ENCODE measurements around the gene TDRD10.
A peak's percentile ranks its signal among the peaks of the same experiment; 100 is the strongest.

Gene TDRD10, protein sequence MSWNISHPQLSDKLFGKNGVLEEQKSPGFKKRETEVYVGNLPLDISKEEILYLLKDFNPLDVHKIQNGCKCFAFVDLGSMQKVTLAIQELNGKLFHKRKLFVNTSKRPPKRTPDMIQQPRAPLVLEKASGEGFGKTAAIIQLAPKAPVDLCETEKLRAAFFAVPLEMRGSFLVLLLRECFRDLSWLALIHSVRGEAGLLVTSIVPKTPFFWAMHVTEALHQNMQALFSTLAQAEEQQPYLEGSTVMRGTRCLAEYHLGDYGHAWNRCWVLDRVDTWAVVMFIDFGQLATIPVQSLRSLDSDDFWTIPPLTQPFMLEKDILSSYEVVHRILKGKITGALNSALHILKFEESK

DNA sequence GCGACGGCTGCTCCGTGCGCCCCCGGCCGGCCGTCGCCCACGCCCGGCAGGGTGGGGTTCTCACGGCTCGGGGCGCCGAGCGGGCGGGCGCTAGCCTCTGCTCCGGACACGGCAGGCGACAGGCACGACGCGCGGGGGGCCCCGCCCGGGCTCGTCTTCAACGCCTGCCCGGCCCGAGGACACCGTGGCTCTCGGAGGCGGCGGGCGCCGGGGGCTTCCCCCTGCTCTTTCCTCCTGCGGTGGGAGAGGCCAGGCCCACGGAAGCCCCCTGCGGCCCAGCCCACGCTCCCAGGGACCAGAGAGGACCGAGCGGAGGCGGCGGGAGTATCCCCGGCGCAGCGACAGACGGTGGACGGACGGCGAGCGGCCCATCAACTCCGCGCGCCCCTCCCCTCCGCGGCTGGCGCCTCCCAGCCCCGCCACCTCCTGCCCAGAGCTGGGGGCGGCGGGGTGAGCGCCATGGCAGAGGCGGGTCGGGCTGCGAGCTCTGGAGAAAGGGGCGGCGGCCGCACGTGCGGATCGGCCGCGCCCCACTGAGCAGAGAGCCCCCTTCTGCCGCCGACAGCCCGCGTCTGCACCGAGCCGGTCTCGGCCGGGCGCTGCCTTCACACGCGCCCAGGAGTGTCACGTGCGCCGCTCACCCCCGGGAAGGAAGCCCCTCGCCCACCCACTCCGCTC is at the start of gene TDRD10, which contains the start of gene SHE:
Gene TDRD10 (plus strand): TSS at position 154 of the 678 bp plus-strand sequence. CDS start 4,685 bp downstream, outside the sequence.
Gene SHE (minus strand): TSS at position 347 of the 678 bp plus-strand sequence. CDS start 386 bp downstream, outside the sequence.
- peak in 1 of 6 experiments; percentile 46 for DNase-seq

DNA sequence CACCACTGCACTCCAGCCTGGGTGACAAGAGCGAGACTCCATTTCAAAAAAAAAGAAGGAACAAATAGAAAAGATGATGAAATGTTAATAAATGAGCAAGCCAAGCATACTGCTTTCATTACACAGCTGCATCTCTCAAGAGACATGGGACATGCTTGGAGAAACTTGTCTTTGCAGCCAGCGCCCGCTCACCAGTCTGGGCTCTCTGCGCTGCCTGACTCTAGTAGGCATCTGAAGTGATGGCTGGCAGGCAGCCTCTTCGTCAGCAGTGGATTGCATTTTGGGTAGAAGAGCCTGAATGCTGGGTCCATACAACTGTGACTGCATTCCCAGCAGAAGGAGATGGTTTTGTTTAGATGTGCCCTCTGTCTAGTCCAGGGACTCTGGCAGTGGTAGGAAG is 48.9 kb upstream of the TDRD10 start:
- DNase-seq: no peak

- no peak for DNase-seq
Observed at GRCh38 chr1:154453574-154454352, 48.3 kb upstream of the TDRD10 start.

DNA sequence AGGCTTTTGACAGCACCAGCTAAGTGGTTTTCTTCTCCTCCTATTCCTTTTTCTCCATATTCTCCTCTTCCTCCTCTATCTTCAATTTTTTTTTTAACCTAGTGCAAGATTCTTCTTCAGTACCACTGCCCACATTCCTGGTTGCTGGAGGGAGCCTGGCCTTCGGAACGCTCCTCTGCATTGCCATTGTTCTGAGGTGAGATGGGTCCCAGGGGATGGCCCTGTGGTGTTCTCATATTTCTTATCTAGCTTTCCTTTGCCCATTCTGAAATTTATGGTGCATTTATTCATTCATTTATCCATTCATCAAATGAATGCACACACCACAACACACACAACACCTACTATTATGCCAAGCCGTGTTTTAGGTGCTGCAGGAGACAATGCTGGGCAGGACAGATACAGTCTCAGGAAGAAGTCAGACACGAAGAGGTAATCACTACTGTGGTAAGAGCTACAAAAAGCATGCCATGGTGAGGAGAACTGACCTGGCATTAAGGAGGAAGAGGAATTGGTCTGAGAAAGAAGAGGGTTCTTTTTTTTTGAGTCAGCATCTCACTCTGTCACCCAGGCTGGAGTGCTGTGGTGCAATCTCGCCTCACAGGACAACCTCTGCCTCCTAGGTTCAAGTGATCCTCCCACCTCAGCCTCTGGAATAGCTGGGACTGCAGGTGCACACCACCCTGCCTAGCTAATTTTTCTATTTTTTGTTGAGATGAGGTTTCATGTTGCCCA is 47.5 kb upstream of the TDRD10 start:
- DNase-seq: no peak

DNA sequence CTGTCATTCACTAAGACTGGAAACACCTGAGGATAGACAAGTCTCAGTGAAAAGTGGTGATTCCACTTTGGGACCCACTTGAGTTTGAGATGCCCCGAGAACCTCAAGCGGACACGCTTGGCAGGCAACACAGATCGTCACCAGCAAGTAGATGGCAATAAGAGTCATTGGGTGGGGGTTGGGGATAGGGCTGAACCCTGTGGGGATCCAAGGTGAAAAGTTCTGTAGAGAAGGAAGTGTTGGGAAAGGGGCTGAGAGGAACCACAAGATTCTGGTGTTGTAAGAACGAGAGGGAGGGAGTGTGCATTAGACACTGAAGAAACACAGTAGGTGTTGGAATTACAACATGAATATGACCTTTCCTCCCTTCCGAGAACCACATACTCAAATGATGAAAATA is 45.4 kb upstream of the TDRD10 start:
- DNase-seq: no peak

- DNase-seq: no peak
Observed at GRCh38 chr1:154459080-154459479, 42.9 kb upstream of the TDRD10 start.

DNA sequence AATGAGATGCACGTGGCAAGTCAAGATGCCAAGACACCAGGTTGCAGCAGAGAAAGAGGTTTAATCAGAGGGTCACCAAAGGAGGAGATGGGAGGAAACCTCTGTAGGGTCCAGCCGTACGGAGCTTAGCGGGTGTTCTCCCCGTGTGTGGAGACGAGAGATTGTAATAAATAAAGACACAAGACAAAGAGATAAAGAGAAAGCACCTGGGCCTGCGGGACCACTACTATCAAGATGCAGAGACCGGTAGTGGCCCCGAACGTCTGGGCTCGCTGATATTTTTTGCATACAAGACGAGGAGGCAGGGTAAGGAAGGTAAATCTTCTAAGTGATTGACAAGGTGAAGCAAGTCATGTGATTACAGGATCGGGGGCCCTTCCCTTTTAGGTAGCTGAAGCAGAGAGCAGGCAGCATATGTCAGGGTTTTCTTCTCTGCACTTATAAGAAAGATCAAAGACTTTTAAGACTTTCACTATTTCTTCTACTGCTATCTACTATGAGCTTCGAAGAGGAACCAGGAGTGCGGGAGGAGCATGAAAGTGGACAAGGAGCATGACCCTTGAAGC is 41.2 kb upstream of the TDRD10 start:
- DNase-seq: peak in 2 of 6 experiments; percentile 28 to 34

- peak; percentile 40 to 76 (median 65) for DNase-seq
Observed at GRCh38 chr1:154463512-154463990, 38.5 kb upstream of the TDRD10 start.

GRCh38 chr1:154465621-154466195 is 36.3 kb upstream of the TDRD10 start:
- DNase-seq: no peak

DNA sequence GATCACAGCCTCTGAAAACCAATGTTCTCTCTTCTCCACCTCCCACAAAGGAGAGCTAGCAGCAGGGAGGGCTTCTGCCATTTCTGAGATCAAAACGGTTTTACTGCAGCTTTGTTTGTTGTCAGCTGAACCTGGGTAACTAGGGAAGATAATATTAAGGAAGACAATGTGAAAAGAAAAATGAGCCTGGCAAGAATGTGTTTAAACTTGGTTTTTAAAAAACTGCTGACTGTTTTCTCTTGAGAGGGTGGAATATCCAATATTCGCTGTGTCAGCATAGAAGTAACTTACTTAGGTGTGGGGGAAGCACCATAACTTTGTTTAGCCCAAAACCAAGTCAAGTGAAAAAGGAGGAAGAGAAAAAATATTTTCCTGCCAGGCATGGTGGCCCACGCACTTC is 35.8 kb upstream of the TDRD10 start:
- DNase-seq: no peak

- no peak for DNase-seq
Observed at GRCh38 chr1:154466921-154467417, 35.0 kb upstream of the TDRD10 start.

DNA sequence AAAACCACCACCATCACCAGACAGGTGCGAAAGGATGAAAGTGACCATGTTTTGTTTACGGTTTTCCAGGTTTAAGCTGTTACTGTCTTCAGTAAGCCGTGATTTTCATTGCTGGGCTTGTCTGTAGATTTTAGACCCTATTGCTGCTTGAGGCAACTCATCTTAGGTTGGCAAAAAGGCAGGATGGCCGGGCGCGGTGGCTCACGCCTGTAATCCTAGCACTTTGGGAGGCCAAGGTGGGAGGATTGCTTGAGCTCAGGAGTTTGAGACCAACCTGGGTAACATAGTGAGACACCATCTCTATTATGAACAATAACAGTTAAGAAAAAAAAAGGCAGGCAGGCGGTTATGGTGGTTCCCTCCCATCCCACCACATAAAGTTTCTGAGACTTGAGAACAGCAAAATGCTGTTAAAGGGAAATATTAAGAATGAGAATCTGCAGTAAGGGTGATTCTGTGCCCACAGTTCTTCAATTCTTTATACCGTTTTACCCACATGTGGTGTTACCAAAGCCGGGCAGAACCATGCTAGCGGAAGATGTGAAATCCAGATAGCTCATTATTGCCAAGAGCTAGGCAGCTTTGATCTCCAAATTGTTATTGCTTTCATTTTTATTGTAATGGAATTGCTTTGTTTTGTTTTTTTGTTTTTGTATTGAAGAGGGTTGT is 34.5 kb upstream of the TDRD10 start:
- peak in 1 of 6 experiments; percentile 11 for DNase-seq

DNA sequence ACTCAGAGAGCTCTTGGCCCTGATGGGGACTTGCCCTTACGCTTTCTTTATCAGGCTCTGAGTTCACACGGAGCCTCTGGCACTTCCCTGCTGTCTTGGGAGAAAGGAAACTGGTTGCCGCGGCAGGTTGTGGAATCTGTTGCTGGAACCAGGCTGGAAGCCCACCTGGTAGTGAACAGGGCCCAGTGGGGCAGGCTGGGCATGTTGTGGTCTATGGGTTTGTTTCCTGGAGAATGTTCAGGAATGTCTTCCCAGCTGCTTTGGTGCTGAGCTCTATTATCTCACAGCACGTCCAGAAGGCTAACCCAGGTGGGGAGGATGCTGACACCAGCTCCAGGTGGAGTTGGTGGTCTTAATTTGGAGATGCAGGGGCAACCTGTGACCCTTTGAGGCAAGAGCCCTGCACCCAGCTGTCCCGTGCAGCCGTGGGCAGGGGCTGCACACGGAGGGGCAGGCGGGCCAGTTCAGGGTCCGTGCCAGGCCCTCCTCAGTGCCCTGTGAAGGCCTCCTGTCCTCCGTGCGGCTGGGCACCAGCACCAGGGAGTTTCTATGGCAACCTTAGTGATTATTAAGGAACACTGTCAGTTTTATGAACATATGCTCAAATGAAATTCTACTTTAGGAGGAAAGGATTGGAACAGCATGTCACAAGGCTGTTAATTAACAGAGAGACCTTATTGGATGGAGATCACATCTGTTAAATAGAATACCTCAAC is 33.3 kb upstream of the TDRD10 start:
- no peak for DNase-seq

DNA sequence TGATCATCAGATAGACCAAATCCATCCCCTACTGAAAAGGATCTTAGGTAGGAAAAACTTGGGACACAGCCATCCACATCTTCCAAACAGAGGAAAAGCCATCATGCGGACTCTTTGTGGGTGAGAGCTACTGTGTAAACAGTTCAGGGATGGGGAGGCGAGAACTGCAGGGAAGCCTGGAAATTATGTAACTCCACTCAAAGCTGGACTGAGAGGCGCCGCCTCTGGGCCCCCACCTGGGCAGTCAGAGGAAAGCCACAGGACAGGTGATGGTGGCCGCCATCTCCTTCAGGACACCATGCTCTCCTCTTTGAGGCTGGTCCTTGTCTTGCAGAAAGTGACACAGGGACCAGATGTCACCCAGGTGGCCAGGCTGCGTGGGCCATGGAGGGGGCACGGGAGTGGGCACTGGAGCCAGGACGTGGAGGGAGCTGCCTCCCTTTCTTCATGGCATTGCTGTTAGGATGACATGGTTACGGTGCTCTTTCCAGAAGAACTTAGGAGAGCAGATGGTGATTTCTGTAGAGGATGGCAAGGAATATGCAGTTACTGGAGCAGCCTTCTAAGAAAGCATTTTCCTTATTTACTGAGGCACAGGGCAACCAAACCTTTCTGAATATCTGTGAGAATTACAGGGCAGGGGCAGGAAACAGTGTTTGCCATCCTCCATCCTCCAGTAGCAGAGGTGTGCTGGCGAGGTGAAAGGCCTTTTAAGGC is 32.0 kb upstream of the TDRD10 start:
- no peak for DNase-seq

DNA sequence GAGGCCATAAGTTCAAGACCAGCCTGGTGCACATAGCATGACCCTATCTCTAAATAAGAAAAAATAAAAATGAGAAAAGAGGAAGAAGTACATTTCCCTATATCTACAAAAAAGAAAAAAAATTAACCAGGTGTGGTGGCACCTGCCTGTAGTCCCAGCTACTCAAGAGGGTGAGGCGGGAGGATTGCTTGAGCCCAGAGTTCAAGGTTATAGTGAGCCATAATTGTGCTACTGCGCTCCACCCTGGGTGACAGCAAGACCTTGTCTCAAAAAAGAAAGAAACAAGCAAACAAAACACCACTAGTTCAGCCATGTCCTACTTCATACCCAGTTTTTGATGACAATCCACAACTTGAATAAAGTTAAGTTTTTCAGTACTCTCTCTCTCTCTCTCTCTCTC is 30.7 kb upstream of the TDRD10 start:
- DNase-seq: no peak

GRCh38 chr1:154474802-154475201 is 27.2 kb upstream of the TDRD10 start:
- no peak for DNase-seq

- no peak for DNase-seq
Observed at GRCh38 chr1:154476791-154477190, 25.2 kb upstream of the TDRD10 start.

DNA sequence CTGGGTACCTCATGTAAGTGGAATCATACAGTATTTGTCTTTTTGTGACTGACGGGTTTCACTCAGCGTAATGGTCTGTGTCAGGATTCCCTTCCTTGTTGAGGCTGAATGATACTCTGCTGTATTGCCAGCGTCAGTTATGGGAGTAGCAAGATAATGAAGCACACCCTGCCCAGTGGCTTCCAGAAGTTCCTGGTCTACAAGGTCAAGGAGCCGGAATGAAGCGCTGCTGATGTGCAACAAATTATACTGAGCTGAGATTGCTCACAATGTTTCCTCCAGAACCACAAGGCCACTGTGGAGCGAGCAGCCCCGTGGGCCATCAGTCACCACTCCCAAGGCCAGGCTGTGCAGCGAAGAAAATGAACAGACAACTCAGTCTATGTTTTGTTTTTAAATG is 24.0 kb upstream of the TDRD10 start:
- DNase-seq: no peak

GRCh38 chr1:154478639-154479038 is 23.4 kb upstream of the TDRD10 start:
- DNase-seq: peak in 2 of 6 experiments; percentile 50 to 52

Measured in stimulated activated naive CD4-positive, alpha-beta T cell (primary cell).